ENCODE measurements around the gene BLTP2. TPM values are rescaled to one million over a fixed set of nuclear protein-coding genes. Genes with fewer than 3 reads are reported as not detected.
"Not testable (repeated sequence)": the region's sequence is repeated elsewhere in the genome, so short reads cannot be mapped to it uniquely, and the experiment has no call there.

Gene BLTP2
- polyA plus RNA-seq, 6 donors from 2014 or later = 15.0 to 57.5 (median 40.8) TPM

DNA sequence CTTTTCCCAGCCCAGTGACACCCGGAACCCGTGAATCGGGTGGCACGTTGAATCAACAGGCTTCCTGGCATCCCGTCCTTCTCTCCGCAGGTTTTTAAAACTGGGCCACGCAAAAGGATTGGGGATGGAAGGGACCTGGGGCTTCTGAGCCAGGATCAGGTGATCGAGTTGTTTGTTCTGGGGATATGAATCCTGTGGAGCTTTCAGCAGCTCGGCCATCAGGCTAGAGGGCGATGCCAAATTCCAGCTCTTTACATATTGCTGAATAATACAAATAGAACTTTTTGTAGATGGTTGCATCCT is 17.5 kb upstream of the BLTP2 start:
- peak overlapping the region; percentile 99 to 100 (median 100) for H3K27ac Mint-ChIP-seq

DNA sequence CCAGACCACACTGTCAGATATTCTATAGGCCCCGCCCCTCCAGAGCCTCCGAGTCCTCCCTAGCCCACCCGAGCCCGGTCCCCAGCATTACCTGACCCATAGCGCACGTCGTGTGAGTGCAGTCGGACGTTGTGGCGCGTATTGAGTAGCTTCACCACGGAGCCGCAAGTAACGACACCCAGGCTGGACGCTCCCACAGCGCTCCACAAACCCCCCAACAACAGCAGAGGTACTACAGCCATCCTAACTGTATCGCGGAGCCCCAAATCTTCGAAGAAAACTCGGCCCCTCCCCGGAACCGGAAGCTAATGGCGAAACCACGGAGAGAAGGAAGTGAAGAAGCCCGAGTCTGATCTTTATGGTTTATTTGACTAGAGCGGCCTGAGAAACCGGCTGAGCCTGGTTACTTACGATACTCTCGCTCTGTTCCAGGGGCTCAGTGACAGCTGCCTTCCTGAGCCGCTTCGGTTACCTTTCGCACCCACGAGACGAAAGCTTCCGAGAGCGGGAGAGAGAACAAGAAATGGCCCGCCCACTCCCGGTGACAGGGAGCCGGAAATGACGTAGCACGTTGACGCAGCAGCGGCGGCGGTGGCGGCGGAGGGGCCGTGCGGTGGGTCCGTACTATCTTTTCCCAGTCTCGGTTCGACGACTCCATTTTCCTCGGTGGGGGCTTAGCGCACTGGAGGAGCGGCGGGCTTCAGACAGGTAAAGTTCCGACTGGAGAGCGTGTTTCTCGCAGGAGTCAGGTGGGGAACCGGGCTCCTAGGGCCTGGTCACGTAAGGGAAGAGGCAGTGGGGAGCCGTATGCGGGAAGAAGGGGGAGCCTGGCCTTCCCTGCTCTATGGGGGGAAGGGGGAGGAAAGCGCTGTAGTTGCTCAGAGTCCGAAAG is 16.9 kb upstream of the BLTP2 start, which contains the start of the genes SDF2 and SUPT6H:
SDF2 (minus strand) TSS at position 272 of the 892 bp plus-strand sequence; CDS start at position 242, 30 bp downstream.
SUPT6H (plus strand) TSS at position 571 of the 892 bp plus-strand sequence. CDS start 11,197 bp downstream, outside the sequence.
- ATAC-seq (ENCODE audit: low read depth in 2 of 2) (peak; percentile 85 to 89), DNase-seq (peak; percentile 94)
- H3K9me3 Mint-ChIP-seq = no peaks in the 10 kb centered on the region
- H3K4me1 Mint-ChIP-seq = peaks cover 49 to 63% (median 57%) of the 10 kb centered on the region in 3 donors
- H3K27ac Mint-ChIP-seq = peak within 1 kb of the TSS; percentile 99 to 100 (median 100)
- peak within 1 kb of the TSS; percentile 95 to 100 (median 98) for H3K4me3 Mint-ChIP-seq
- peaks cover 4 to 8% of the 10 kb centered on the region in 2 donors for H3K36me3 Mint-ChIP-seq
- no peaks in the 10 kb centered on the region for H3K27me3 Mint-ChIP-seq

More for the DNA sequence above, 17.5 kb upstream of the BLTP2 start:
- no peak for ATAC-seq (ENCODE audit: low read depth in 2 of 2)
- H3K27me3 Mint-ChIP-seq = no peaks in the 10 kb centered on the region
- no peaks in the 10 kb centered on the region for H3K9me3 Mint-ChIP-seq
- no peak for DNase-seq
- peaks cover 4 to 8% of the 10 kb centered on the region in 2 donors for H3K36me3 Mint-ChIP-seq
- H3K4me1 Mint-ChIP-seq = peaks cover 50 to 64% (median 59%) of the 10 kb centered on the region in 3 donors
- peak overlapping the region; percentile 95 to 100 (median 98) for H3K4me3 Mint-ChIP-seq

DNA sequence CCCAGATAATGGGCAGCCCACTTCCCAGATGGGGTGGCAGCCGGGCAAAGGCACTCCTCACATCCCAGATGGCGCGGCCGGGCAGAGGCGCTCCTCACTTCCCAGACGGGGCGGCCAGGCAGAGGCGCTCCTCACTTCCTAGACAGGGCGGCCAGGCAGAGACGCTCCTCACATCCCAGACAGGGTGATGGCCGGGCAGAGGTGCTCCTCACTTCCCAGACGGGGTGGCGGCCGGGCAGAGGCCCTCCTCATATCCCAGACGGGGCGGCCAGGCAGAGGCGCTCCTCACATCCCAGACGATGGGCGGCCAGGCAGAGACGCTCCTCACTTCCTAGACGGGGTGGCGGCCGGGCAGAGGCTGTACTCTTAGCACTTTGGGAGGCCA is 14.5 kb upstream of the BLTP2 start:
- not testable (repeated sequence) for H3K27ac Mint-ChIP-seq, H3K27me3 Mint-ChIP-seq, H3K36me3 Mint-ChIP-seq

DNA sequence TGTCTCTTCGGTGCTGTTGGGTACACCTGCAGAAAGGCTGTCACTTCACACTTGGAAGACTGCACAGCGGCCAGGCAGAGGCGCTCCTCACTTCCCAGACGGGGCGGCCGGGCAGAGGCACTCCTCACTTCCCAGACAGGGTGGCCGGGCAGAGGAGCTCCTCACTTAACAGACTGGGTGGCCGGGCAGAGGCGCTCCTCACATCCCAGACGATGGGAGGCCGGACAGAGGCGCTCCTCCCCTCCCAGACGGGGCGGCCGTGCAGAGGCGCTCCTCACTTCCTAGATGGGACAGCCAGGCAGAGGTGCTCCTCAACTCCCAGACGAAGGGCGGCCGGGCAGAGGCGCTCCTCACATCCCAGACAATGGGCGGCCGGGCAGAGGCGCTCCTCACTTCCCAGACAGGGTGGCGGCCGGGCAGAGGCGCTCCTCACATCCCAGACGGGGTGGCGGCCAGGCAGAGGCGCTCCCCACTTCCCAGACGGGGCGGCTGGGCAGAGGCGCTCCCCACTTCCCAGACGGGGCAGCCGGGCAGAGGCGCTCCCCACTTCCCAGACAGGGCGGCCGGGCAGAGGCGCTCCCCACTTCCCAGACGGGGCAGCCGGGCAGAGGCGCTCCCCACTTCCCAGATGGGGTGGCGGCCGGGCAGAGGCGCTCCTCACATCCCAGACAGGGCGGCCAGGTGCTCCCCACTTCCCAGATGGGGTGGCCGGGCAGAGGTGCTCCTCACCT is 14.0 kb upstream of the BLTP2 start:
- not testable (repeated sequence) for H3K9me3 Mint-ChIP-seq; H3K27ac Mint-ChIP-seq; H3K36me3 Mint-ChIP-seq; H3K27me3 Mint-ChIP-seq; DNase-seq; ATAC-seq (ENCODE audit: low read depth in 2 of 2)
- H3K4me1 Mint-ChIP-seq = peaks cover 35 to 49% (median 44%) of the 10 kb centered on the region in 3 donors
- peak overlapping the region in 1 of 8 donors; percentile 98 for H3K4me3 Mint-ChIP-seq

More for the DNA sequence above, 14.5 kb upstream of the BLTP2 start:
- Mint-ChIP-seq H3K4me3 (peak overlapping the region in 3 of 8 donors; percentile 53 to 98 (median 95)), H3K4me1 (peaks cover 38 to 51% (median 50%) of the 10 kb centered on the region in 3 donors)
- H3K9me3 Mint-ChIP-seq; DNase-seq; ATAC-seq (ENCODE audit: low read depth in 2 of 2): not testable (repeated sequence)

DNA sequence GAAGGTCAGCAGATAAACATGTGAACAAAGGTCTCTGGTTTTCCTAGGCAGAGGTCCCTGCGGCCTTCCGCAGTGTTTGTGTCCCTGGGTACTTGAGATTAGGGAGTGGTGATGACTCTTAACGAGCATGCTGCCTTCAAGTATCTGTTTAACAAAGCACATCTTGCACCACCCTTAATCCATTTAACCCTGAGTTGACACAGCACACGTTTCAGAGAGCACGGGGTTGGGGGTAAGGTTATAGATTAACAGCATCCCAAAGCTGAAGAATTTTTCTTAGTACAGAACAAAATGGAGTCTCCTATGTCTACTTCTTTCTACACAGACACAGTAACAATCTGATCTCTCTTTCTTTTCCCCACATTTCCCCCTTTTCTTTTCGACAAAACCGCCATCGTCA is 13.4 kb upstream of the BLTP2 start:
- H3K4me1 Mint-ChIP-seq = peaks cover 30 to 43% (median 38%) of the 10 kb centered on the region in 3 donors

DNA sequence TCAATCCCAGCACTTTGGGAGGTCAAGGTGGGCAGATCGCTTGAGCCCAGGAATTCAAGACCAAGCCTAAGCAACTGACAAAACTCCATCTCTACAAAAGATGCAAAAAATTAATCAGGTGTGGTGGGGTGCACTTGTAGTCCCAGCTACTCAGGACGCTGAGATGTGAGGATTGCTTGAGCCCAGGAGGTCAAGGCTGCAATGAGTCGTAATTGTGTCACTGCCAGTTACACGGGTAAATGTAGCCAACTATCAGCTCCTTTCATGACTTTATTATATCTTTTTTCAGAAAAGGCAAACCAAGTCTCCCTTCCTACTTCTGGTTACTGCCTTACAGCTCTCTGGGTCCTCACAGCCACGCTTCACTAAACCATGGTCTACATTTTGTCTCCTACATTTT is 12.8 kb upstream of the BLTP2 start:
- peak overlapping the region in 1 of 8 donors; percentile 61 for H3K4me3 Mint-ChIP-seq
- H3K27me3 Mint-ChIP-seq = no peaks in the 10 kb centered on the region
- peaks cover 8% of the 10 kb centered on the region in 2 donors for H3K36me3 Mint-ChIP-seq
- H3K27ac Mint-ChIP-seq = no peak overlapping the region
- H3K4me1 Mint-ChIP-seq = peaks cover 24 to 37% (median 32%) of the 10 kb centered on the region in 3 donors
- no peak for ATAC-seq (ENCODE audit: low read depth in 2 of 2)
- no peaks in the 10 kb centered on the region for H3K9me3 Mint-ChIP-seq
- DNase-seq = no peak

More for the DNA sequence above, 13.4 kb upstream of the BLTP2 start:
- H3K36me3 Mint-ChIP-seq; H3K27me3 Mint-ChIP-seq; H3K9me3 Mint-ChIP-seq; DNase-seq; H3K27ac Mint-ChIP-seq; ATAC-seq (ENCODE audit: low read depth in 2 of 2): not testable (repeated sequence)
- peak overlapping the region in 1 of 8 donors; percentile 61 for H3K4me3 Mint-ChIP-seq

DNA sequence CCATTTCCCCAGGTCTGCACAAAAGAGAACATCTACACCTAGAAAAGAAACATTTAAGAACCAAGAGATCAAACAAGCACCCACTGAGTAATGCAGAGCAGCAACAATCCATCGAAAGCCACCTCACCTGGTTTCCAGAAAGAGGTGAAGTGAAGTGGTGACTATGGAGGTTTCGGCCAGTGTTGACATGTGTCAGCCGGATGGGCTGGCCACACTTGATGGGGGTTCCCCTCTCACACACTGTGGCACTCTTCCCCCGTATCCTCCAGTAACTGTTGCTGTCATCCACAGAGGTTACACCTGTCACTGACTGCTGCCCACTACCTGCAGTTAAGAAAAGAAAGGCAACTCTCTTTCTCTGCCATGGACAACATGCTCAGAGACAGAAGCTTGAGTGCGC is 10.2 kb upstream of the BLTP2 start:
- ATAC-seq (ENCODE audit: low read depth in 2 of 2) (no peak), DNase-seq (no peak)
- H3K27ac Mint-ChIP-seq = no peak overlapping the region
- H3K9me3 Mint-ChIP-seq = no peaks in the 10 kb centered on the region
- no peak overlapping the region for H3K4me3 Mint-ChIP-seq
- peaks cover 8 to 16% (median 12%) of the 10 kb centered on the region in 3 donors for H3K4me1 Mint-ChIP-seq
- H3K36me3 Mint-ChIP-seq = peaks cover 8% of the 10 kb centered on the region in 2 donors
- H3K27me3 Mint-ChIP-seq = no peaks in the 10 kb centered on the region

DNA sequence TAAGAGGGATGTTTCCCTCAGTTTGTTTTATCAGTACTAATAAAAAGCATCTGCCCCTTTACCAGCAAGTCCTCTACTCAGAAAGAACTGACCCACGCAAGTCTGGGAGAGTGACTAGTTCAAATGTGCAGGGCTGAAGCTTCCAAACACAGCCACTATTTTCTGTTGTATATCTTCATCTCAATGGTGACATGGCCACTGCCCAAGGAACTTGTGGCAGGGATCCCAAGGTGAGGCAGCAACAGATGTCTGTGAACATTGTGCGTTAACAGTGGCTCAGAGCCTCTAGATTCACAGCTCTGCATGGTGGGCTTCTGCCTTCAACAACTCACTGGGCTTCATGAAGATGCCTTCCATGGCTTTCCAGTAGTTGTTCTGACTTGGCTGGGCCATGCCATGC is 3.7 kb upstream of the BLTP2 start:
- Mint-ChIP-seq H3K27ac (peak overlapping the region in 1 of 6 donors; percentile 45), H3K9me3 (no peaks in the 10 kb centered on the region), H3K4me1 (peaks cover 19 to 35% (median 24%) of the 10 kb centered on the region in 3 donors), H3K4me3 (peak overlapping the region in 1 of 8 donors; percentile 12), H3K36me3 (peaks cover 0 to 9% of the 10 kb centered on the region in 2 donors), H3K27me3 (no peaks in the 10 kb centered on the region)
- ATAC-seq (ENCODE audit: low read depth in 2 of 2) (no peak), DNase-seq (no peak)

DNA sequence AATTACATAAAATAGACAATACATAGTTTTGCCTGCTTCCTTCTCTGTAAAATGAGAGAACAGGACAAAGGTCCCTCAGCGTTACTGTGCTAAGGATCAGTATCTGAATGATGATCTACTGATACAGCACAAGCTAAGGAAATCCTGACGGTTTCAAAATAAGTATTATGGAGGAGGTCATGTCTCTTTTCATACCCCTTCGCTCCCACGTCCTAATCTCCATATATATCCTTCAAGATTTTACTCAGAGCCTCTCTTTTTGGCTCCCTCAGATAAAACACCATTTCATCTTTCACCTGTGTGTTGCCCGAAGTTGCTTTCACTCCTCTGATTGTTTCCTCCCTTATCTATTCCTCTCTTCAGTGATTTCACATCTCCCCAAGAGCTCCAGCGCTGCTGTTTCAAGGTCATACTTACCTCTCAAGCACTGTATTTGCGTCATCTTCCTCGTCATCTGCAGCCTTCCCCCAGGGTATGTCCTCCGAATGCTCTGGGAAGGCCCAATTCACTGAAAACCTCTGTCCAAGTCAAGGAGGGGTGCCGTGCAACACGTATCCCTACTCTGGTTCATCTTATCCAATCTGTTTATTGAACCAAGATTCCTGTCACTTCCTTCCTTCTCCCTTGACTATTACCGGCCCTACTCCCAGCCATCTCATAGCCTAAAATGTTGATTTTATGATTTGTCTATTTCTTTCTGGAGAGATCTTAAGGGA is 1.2 kb upstream of the BLTP2 start:
- Mint-ChIP-seq H3K4me1 (peaks cover 30 to 47% (median 35%) of the 10 kb centered on the region in 3 donors), H3K27ac (peak overlapping the region; percentile 90 to 98 (median 97)), H3K36me3 (peaks cover 0 to 14% of the 10 kb centered on the region in 2 donors), H3K4me3 (peak overlapping the region; percentile 86 to 99 (median 91)), H3K9me3 (no peaks in the 10 kb centered on the region), H3K27me3 (no peaks in the 10 kb centered on the region)
- DNase-seq (no peak), ATAC-seq (ENCODE audit: low read depth in 2 of 2) (no peak)

DNA sequence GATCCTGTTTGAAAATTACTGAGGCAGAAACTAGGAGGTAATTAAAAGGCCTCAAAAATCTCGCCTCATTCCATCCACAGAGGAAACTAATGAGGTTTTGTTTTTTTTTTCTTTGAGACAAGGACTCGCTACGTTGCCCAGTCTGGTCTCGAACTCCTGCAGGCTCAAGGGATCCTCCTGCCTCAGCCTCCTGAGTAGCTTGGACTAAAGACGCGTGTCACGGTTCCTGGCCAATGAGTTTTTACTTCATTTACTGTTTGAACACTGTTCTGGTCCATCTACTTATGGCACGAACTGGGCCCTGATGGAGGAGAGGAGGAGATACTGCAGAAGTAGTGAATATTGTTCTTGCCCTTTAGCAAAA is 600 bp upstream of the BLTP2 start:
- peaks cover 1 to 14% of the 10 kb centered on the region in 2 donors for H3K36me3 Mint-ChIP-seq
- ATAC-seq (ENCODE audit: low read depth in 2 of 2) (no peak), DNase-seq (no peak)
- peak overlapping the region; percentile 86 to 99 (median 91) for H3K4me3 Mint-ChIP-seq
- peak overlapping the region; percentile 90 to 98 (median 97) for H3K27ac Mint-ChIP-seq
- H3K4me1 Mint-ChIP-seq = peaks cover 30 to 47% (median 35%) of the 10 kb centered on the region in 3 donors
- H3K27me3 Mint-ChIP-seq = no peaks in the 10 kb centered on the region
- H3K9me3 Mint-ChIP-seq = no peaks in the 10 kb centered on the region

DNA sequence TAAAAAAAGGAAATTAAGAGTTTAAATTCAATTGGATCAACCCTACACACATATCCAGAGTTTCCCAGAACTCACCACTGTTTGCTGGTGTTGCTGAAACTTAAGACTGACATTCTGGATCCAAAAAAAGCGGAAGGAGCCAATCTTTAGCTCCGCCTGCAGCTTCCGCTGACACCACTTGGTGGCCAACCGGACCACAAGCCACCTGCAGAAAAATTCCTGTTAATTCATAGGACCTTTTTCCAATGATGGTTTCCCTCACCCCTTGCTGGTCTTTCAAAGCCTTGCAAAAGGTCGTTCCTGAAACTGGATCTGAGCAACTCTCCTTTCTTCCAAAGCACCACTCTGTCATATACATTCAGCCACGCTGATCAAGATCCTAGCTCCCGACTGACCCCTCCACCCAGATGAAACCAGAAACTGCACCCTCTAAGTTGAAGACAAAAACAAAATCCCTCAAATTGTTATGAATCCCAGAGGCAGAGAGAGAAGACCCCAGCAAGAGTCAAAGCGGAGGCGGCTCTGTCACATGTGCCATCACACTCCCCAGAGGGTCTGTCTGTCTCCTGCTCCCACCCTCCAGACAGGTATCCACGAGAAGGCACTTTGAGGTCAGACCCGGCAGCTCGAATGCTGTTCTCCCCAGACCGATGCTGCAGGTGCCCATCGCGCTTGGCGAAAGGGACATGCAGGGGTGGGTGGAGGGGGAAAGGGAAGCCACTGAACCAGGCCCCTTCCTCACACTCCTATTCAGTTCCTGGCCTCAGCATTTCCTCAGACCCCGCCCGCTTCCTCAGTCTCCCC is 773 bp downstream of the BLTP2 start:
- H3K27ac Mint-ChIP-seq = peak overlapping the region; percentile 78 to 97 (median 92)
- peaks cover 12 to 21% of the 10 kb centered on the region in 2 donors for H3K36me3 Mint-ChIP-seq
- ATAC-seq (ENCODE audit: low read depth in 2 of 2) (no peak), DNase-seq (peak; percentile 45)
- no peaks in the 10 kb centered on the region for H3K27me3 Mint-ChIP-seq
- peaks cover 35 to 50% (median 37%) of the 10 kb centered on the region in 3 donors for H3K4me1 Mint-ChIP-seq
- peak overlapping the region; percentile 86 to 99 (median 94) for H3K4me3 Mint-ChIP-seq
- H3K9me3 Mint-ChIP-seq = no peaks in the 10 kb centered on the region

DNA sequence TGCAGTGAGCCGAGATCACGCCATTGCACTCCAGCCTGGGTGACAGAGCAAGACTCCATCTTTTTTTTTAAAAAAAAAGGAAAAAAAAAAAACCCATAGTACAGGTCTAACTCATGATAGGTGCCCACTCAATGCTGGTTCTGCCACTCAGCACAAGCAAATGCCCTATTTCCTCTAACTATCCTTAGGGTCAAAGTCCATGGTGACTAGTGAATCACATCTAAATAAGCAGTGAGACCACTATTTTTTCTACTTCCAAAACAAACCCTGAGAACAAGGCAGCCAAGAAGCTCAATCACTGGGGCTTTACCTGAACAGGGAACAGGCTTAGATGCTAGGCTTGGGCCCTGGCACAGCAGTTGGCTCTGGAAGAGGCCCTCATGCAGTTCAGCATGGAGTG is 3.4 kb downstream of the BLTP2 start:
- Mint-ChIP-seq H3K4me1 (peaks cover 32 to 40% (median 37%) of the 10 kb centered on the region in 3 donors), H3K9me3 (no peaks in the 10 kb centered on the region), H3K36me3 (peaks cover 29 to 38% of the 10 kb centered on the region in 2 donors), H3K27me3 (no peaks in the 10 kb centered on the region), H3K4me3 (peak overlapping the region in 1 of 8 donors; percentile 36), H3K27ac (no peak overlapping the region)
- no peak for ATAC-seq (ENCODE audit: low read depth in 2 of 2)
- no peak for DNase-seq
